Breast epithelium (tissue), 4 donors: Measurements from ENCODE around the gene LRFN4. TPM values are rescaled to one million over a fixed set of nuclear protein-coding genes. Genes with fewer than 3 reads are reported as not detected.

ENCODE experiments used
- DNase-seq, 2 donors: peaks; one replicate each; pipeline ENCODE4 v3.0.0-alpha.2; 2019; ENCODE audit warnings: low spot score in 2 of 2
- H3K27ac ChIP-seq, 2 donors: fragments of 200-600 bp; sonication (generic) in 1 of 2; one replicate each; pipeline ENCODE4 v1.5.1; 2016 to 2019; ENCODE audit warnings: mild to moderate bottlenecking in 1 of 2
- H3K27me3 ChIP-seq, 2 donors: fragments of 200-600 bp; sonication (generic) in 1 of 2; one replicate each; pipeline versions ENCODE4 v1.5.1 to v1.6.0; 2017 to 2019; ENCODE audit warnings: control low read depth in 1 of 2, mild to moderate bottlenecking in 1 of 2
- H3K36me3 ChIP-seq: fragments of 200-600 bp; one replicate; pipeline ENCODE4 v1.5.1; 2019
- H3K4me1 ChIP-seq, 2 donors: fragments of 200-600 bp; sonication (generic); one replicate each; pipeline ENCODE4 v1.5.1; 2016 to 2019; ENCODE audit warnings: control low read depth in 1 of 2
- H3K4me3 ChIP-seq, 3 donors: fragments of 200-600 bp; sonication (generic); 1 replicate in 2 of 3; 2 replicates in 1 of 3; pipeline ENCODE4 v1.5.1; 2016 to 2019; ENCODE audit warnings: mild to moderate bottlenecking in 3 of 3, moderate library complexity in 2 of 3
- H3K9me3 ChIP-seq, 2 donors: fragments of 200-600 bp; sonication (generic) in 1 of 2; one replicate each; pipeline ENCODE4 v1.5.1; 2016 to 2019; ENCODE audit warnings: control low read depth in 1 of 2
- POLR2A ChIP-seq: fragments of 450-650 bp; IDR thresholded peaks from one replicate; pipeline ENCODE4 v1.6.1; 2016; ENCODE audit warnings: antibody characterized with exemption, mild to moderate bottlenecking, moderate library complexity
- POLR2AphosphoS5 ChIP-seq, 3 donors: sonication (generic); formaldehyde crosslinking; IDR thresholded peaks; one replicate each; pipeline ENCODE4 v1.6.1; 2017; ENCODE audit warnings: antibody characterized with exemption in 3 of 3
- intact Hi-C: fragments of 100-400 bp; cut with DNase I; formaldehyde crosslinking; loops from one replicate; pipeline ENCODE4 v1.15.1; 2023; ENCODE audit warnings: low total_unique reads
- total RNA-seq, 3 donors: library from RNA; depleted of rRNA; stranded (reverse); fragments of >200 nt; gene quantifications; one replicate each; pipeline ENCODE4 v1.1.0, GENCODE V29; 2016
- TF ChIP-seq, protein P1 (sequence below), 3 donors: fragments of 450-650 bp; IDR thresholded peaks; one replicate each; pipeline ENCODE4 v1.5.1; 2016 to 2017; ENCODE audit warnings: antibody characterized with exemption in 3 of 3, mild to moderate bottlenecking in 3 of 3, moderate library complexity in 3 of 3

LRFN4 gene
- total RNA-seq, 3 donors from 2014 or later = 5.2 to 14.4 (median 11.7) TPM

DNA sequence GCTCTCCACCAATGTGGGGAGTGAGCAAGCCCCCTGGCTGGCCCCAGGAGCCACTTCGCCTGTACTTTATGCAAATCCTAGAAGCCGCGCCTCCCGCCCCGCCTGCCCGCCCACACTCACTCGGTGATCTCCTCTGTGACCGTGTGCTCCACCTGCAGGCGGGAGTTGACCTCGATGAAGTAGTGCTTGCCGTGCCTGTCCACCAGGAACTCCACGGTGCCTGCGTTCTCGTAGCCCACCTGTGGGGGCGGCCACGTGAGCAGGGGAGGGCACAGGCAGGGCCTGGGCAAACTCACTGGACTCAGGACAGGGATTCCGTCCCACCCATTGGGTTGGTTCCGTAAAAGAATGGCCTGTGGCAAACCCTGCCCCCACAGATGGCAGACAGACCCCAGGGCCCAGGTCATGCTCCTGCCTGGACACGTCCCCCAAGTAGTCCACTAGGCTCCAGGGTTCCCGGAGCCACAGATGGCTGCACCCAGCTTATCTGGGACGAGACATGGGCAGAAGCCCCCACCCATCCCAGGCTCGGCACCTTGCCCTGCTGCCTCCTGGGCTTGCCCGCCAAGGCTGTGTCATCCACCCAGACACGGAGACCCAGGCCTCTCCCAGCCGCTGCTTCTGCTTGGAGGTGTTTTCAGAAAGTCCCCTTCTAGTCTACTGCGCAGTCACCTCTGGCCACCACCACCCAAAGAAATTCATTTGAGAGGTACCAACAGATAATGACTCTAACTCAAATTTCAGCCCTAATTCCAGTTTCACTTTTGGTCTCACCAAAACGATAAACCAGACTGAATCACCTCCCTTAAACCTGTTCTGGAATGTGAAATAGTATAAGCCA, 12.1 kb downstream of the LRFN4 start:
- intact Hi-C loops = no loop called here
- TF ChIP-seq, protein P1, sequence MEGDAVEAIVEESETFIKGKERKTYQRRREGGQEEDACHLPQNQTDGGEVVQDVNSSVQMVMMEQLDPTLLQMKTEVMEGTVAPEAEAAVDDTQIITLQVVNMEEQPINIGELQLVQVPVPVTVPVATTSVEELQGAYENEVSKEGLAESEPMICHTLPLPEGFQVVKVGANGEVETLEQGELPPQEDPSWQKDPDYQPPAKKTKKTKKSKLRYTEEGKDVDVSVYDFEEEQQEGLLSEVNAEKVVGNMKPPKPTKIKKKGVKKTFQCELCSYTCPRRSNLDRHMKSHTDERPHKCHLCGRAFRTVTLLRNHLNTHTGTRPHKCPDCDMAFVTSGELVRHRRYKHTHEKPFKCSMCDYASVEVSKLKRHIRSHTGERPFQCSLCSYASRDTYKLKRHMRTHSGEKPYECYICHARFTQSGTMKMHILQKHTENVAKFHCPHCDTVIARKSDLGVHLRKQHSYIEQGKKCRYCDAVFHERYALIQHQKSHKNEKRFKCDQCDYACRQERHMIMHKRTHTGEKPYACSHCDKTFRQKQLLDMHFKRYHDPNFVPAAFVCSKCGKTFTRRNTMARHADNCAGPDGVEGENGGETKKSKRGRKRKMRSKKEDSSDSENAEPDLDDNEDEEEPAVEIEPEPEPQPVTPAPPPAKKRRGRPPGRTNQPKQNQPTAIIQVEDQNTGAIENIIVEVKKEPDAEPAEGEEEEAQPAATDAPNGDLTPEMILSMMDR (IDR thresholded peaks at IDR 0.05) = peak; percentile 6 to 53 (median 23)
- no peak for TF ChIP-seq POLR2AphosphoS5 (IDR thresholded peaks at IDR 0.05)
- no peaks in the 10 kb centered on the region for H3K9me3 ChIP-seq
- H3K4me1 ChIP-seq = no peaks in the 10 kb centered on the region
- peak; percentile 63 to 64 for DNase-seq
- no peak overlapping the region for H3K4me3 ChIP-seq
- H3K36me3 ChIP-seq = no peaks in the 10 kb centered on the region
- no peaks in the 10 kb centered on the region for H3K27me3 ChIP-seq
- peak overlapping the region in 1 of 2 donors; percentile 17 for H3K27ac ChIP-seq

GRCh38 chr11:66869567-66869870, 12.7 kb downstream of the LRFN4 start:
- no peaks in the 10 kb centered on the region for H3K27me3 ChIP-seq
- no peak overlapping the region for H3K27ac ChIP-seq
- H3K4me1 ChIP-seq = no peaks in the 10 kb centered on the region
- intact Hi-C loops = no loop called here
- no peaks in the 10 kb centered on the region for H3K9me3 ChIP-seq
- no peaks in the 10 kb centered on the region for H3K36me3 ChIP-seq
- H3K4me3 ChIP-seq = no peak overlapping the region
- TF ChIP-seq, protein P1 (IDR thresholded peaks at IDR 0.05) = no peak
- TF ChIP-seq POLR2AphosphoS5 (IDR thresholded peaks at IDR 0.05) (no peak), POLR2A (no peak)
- DNase-seq = no peak

GRCh38 chr11:66870131-66870530, 13.3 kb downstream of the LRFN4 start:
- Histone ChIP-seq H3K36me3 (no peaks in the 10 kb centered on the region), H3K4me3 (no peak overlapping the region), H3K4me1 (no peaks in the 10 kb centered on the region), H3K9me3 (no peaks in the 10 kb centered on the region), H3K27me3 (no peaks in the 10 kb centered on the region), H3K27ac (no peak overlapping the region)
- intact Hi-C loops = no loop called here
- no peak for DNase-seq
- TF ChIP-seq POLR2AphosphoS5 (IDR thresholded peaks at IDR 0.05) (no peak), POLR2A (no peak)
- TF ChIP-seq, protein P1 (IDR thresholded peaks at IDR 0.05) = no peak

- Histone ChIP-seq H3K4me3 (no peak overlapping the region), H3K4me1 (no peaks in the 10 kb centered on the region), H3K36me3 (no peaks in the 10 kb centered on the region), H3K27me3 (no peaks in the 10 kb centered on the region), H3K9me3 (no peaks in the 10 kb centered on the region), H3K27ac (no peak overlapping the region)
- intact Hi-C loops = no loop called here
- TF ChIP-seq POLR2A = no peak
- no peak for DNase-seq
Observed at GRCh38 chr11:66870616-66871520, 14.0 kb downstream of the LRFN4 start.

GRCh38 chr11:66871521-66871901, 14.6 kb downstream of the LRFN4 start:
- Histone ChIP-seq H3K27ac (no peak overlapping the region), H3K4me3 (no peak overlapping the region), H3K27me3 (no peaks in the 10 kb centered on the region), H3K4me1 (no peaks in the 10 kb centered on the region), H3K36me3 (no peaks in the 10 kb centered on the region), H3K9me3 (no peaks in the 10 kb centered on the region)
- TF ChIP-seq, protein P1 (IDR thresholded peaks at IDR 0.05) = no peak
- TF ChIP-seq POLR2A (no peak), POLR2AphosphoS5 (IDR thresholded peaks at IDR 0.05) (no peak)
- intact Hi-C loops = no loop called here
- no peak for DNase-seq
